GM12801 (cell line): Measurements from ENCODE around the gene DPPA3.

Experiments used
- TF ChIP-seq, protein P1 (sequence below): IDR thresholded peaks from one replicate; pipeline ENCODE4 v1.5.1; 2011; ENCODE audit warnings: control low read depth; ENCODE audit not compliant: insufficient read length; ENCODE audit errors: extremely low read depth

DPPA3 gene

GRCh38 chr12:7716381-7716780 lies 5.1 kb downstream of the DPPA3 start:
- TF ChIP-seq, protein P1, sequence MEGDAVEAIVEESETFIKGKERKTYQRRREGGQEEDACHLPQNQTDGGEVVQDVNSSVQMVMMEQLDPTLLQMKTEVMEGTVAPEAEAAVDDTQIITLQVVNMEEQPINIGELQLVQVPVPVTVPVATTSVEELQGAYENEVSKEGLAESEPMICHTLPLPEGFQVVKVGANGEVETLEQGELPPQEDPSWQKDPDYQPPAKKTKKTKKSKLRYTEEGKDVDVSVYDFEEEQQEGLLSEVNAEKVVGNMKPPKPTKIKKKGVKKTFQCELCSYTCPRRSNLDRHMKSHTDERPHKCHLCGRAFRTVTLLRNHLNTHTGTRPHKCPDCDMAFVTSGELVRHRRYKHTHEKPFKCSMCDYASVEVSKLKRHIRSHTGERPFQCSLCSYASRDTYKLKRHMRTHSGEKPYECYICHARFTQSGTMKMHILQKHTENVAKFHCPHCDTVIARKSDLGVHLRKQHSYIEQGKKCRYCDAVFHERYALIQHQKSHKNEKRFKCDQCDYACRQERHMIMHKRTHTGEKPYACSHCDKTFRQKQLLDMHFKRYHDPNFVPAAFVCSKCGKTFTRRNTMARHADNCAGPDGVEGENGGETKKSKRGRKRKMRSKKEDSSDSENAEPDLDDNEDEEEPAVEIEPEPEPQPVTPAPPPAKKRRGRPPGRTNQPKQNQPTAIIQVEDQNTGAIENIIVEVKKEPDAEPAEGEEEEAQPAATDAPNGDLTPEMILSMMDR: no peak

- TF ChIP-seq, protein P1: no peak
Observed at GRCh38 chr12:7719946-7720730, 8.9 kb downstream of the DPPA3 start.

GRCh38 chr12:7723926-7724325 lies 12.7 kb downstream of the DPPA3 start:
- TF ChIP-seq, protein P1: no peak

DNA sequence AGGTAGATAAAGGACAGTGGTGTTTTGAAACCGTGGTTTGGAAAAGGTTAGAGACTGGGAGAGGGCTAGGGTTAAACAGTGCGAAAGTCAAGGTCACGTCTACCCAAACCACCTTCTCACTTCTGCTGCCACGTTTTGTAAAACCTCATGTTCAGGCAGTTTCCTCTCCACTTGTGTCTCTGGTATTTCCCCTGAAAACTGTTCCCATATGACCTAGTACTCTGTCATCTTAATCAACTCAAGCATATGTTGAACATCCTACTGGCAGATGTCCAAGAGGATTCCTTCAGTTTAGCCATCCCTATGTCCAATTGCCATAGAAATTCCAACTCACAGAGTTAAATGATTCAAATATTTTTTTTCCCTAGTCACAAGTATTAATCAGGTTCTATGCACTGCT lies 18.5 kb downstream of the DPPA3 start:
- TF ChIP-seq, protein P1: no peak

- TF ChIP-seq, protein P1: no peak
Observed at GRCh38 chr12:7731486-7731885, 20.3 kb downstream of the DPPA3 start.

DNA sequence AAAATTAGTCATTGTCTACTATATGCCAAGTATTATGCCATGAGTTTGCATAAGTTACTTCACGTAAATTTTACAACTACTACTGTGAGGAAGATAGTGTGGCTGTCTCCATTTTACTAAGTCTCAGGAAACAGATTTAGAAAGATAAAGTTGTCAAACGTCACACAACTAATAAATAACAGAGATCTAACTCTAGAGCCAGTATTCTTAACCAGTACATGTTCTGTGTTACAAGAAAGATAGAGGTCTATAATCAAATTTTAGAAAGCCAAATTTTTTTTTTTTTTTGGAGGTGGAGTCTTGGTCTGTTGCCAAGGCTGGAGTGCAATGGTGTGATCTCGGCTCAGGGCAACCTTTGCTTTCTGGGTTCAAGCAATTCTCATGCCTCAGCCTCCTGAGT lies 21.8 kb downstream of the DPPA3 start:
- TF ChIP-seq, protein P1: no peak

DNA sequence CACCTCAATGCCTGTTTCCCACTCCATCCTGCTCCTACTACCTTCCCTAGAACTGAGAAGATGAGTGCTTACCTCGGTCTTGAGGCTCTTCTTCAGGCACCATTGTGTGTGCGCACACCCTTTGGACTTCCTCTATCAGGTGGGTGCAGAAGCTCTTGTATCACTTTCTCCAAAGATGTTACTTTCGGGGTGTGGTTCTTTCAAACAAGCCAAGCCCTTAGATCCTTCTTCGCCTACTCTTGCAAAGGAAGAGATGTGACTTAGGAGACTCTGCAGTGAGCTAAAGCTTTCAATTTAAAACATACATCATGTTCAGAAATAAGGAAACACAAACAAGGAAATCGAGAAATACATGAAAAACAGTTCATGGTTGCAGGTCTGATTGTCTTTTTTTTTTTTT lies 36.0 kb downstream of the DPPA3 start, which contains the start of gene CLEC4C:
Gene CLEC4C, minus strand, starts transcription at position 130 of the 400 bp plus-strand sequence. Its CDS starts 27 bp downstream, at position 103.
- TF ChIP-seq, protein P1: no peak

- TF ChIP-seq, protein P1: no peak
Observed at GRCh38 chr12:7748852-7749251, 37.6 kb downstream of the DPPA3 start.
